ES-I3 (cell line): Measurements from ENCODE around the gene LHFPL3.

Experiments used
- H3K36me3 ChIP-seq: 2 replicates; pipeline ENCODE4 v1.6.1; 2013; ENCODE audit warnings: mild to moderate bottlenecking, low read length, control low read depth, moderate library complexity; ENCODE audit not compliant: insufficient read depth
- H3K4me1 ChIP-seq: 2 replicates; pipeline ENCODE4 v1.6.1; 2013; ENCODE audit warnings: mild to moderate bottlenecking, control low read depth, low read length; ENCODE audit not compliant: insufficient read depth
- H3K9ac ChIP-seq: 2 replicates; pipeline ENCODE4 v1.6.1; 2013; ENCODE audit warnings: low read depth, mild to moderate bottlenecking, low read length, moderate library complexity
- H3K9me3 ChIP-seq: 2 replicates; pipeline ENCODE4 v1.6.1; 2013; ENCODE audit warnings: mild to moderate bottlenecking, low read length, moderate library complexity; ENCODE audit not compliant: control insufficient read depth, insufficient read depth

Gene LHFPL3

GRCh38 chr7:104352736-104353135 lies 24.3 kb downstream of the LHFPL3 start:
- Histone ChIP-seq H3K9ac (no peak overlapping the region), H3K4me1 (no peaks in the 10 kb centered on the region)

GRCh38 chr7:104357166-104357565 lies 28.8 kb downstream of the LHFPL3 start:
- Histone ChIP-seq H3K36me3 (no peaks in the 10 kb centered on the region), H3K9ac (no peak overlapping the region), H3K9me3 (no peaks in the 10 kb centered on the region), H3K4me1 (peaks cover 4% of the 10 kb centered on the region; the same call in 1 of the 2 replicates)

More at GRCh38 chr7:104352736-104353135, 24.3 kb downstream of the LHFPL3 start:
- no peaks in the 10 kb centered on the region for H3K36me3 ChIP-seq
- no peaks in the 10 kb centered on the region for H3K9me3 ChIP-seq

- no peaks in the 10 kb centered on the region for H3K9me3 ChIP-seq
- no peak overlapping the region for H3K9ac ChIP-seq
- peaks cover 6% of the 10 kb centered on the region; the same call in 1 of the 2 replicates for H3K4me1 ChIP-seq
- no peaks in the 10 kb centered on the region for H3K36me3 ChIP-seq
Observed at GRCh38 chr7:104358446-104359132, 30.2 kb downstream of the LHFPL3 start.

GRCh38 chr7:104362756-104363155 lies 34.4 kb downstream of the LHFPL3 start:
- H3K36me3 ChIP-seq: no peaks in the 10 kb centered on the region
- H3K9me3 ChIP-seq: no peaks in the 10 kb centered on the region
- H3K4me1 ChIP-seq: peaks cover 8% of the 10 kb centered on the region; the same call in 1 of the 2 replicates
- H3K9ac ChIP-seq: no peak overlapping the region

GRCh38 chr7:104363355-104363754 lies 35.0 kb downstream of the LHFPL3 start:
- Histone ChIP-seq H3K36me3 (no peaks in the 10 kb centered on the region), H3K4me1 (peaks cover 8% of the 10 kb centered on the region; the same call in 1 of the 2 replicates), H3K9ac (no peak overlapping the region), H3K9me3 (no peaks in the 10 kb centered on the region)

GRCh38 chr7:104366390-104366789 lies 38.0 kb downstream of the LHFPL3 start:
- Histone ChIP-seq H3K36me3 (no peaks in the 10 kb centered on the region), H3K4me1 (peaks cover 5% of the 10 kb centered on the region; the same call in 1 of the 2 replicates), H3K9ac (no peak overlapping the region), H3K9me3 (no peaks in the 10 kb centered on the region)

- H3K4me1 ChIP-seq: peaks cover 5% of the 10 kb centered on the region; the same call in 1 of the 2 replicates
- H3K9ac ChIP-seq: no peak overlapping the region
- no peaks in the 10 kb centered on the region for H3K36me3 ChIP-seq
- H3K9me3 ChIP-seq: no peaks in the 10 kb centered on the region
Observed at GRCh38 chr7:104367926-104368325, 39.5 kb downstream of the LHFPL3 start.

- Histone ChIP-seq H3K9me3 (no peaks in the 10 kb centered on the region), H3K4me1 (no peaks in the 10 kb centered on the region), H3K36me3 (no peaks in the 10 kb centered on the region), H3K9ac (no peak overlapping the region)
Observed at GRCh38 chr7:104371216-104371979, 43.0 kb downstream of the LHFPL3 start.

- H3K9ac ChIP-seq: no peak overlapping the region
- no peaks in the 10 kb centered on the region for H3K36me3 ChIP-seq
- H3K9me3 ChIP-seq: no peaks in the 10 kb centered on the region
- no peaks in the 10 kb centered on the region for H3K4me1 ChIP-seq
Observed at GRCh38 chr7:104371980-104372357, 43.6 kb downstream of the LHFPL3 start.

- Histone ChIP-seq H3K9ac (no peak overlapping the region), H3K9me3 (no peaks in the 10 kb centered on the region; the same call in 1 of the 2 replicates), H3K36me3 (no peaks in the 10 kb centered on the region), H3K4me1 (peaks cover 4% of the 10 kb centered on the region; the same call in 1 of the 2 replicates)
Observed at GRCh38 chr7:104382616-104383015, 54.2 kb downstream of the LHFPL3 start.

- H3K36me3 ChIP-seq: no peaks in the 10 kb centered on the region
- H3K9ac ChIP-seq: no peak overlapping the region
- no peaks in the 10 kb centered on the region; the same call in 1 of the 2 replicates for H3K9me3 ChIP-seq
- peaks cover 4% of the 10 kb centered on the region; the same call in 1 of the 2 replicates for H3K4me1 ChIP-seq
Observed at GRCh38 chr7:104386943-104387342, 58.5 kb downstream of the LHFPL3 start.

GRCh38 chr7:104388222-104388621 lies 59.8 kb downstream of the LHFPL3 start:
- Histone ChIP-seq H3K9me3 (no peaks in the 10 kb centered on the region; the same call in 1 of the 2 replicates), H3K36me3 (no peaks in the 10 kb centered on the region), H3K4me1 (peaks cover 4% of the 10 kb centered on the region; the same call in 1 of the 2 replicates), H3K9ac (no peak overlapping the region)

GRCh38 chr7:104395162-104395561 lies 66.8 kb downstream of the LHFPL3 start:
- H3K4me1 ChIP-seq: no peaks in the 10 kb centered on the region
- H3K9ac ChIP-seq: no peak overlapping the region
- H3K36me3 ChIP-seq: no peaks in the 10 kb centered on the region
- no peaks in the 10 kb centered on the region for H3K9me3 ChIP-seq

GRCh38 chr7:104397442-104397841 lies 69.0 kb downstream of the LHFPL3 start:
- no peaks in the 10 kb centered on the region for H3K36me3 ChIP-seq
- no peaks in the 10 kb centered on the region for H3K9me3 ChIP-seq

GRCh38 chr7:104408371-104408770 lies 80.0 kb downstream of the LHFPL3 start:
- Histone ChIP-seq H3K9me3 (no peaks in the 10 kb centered on the region; the same call in 1 of the 2 replicates), H3K36me3 (no peaks in the 10 kb centered on the region), H3K9ac (no peak overlapping the region), H3K4me1 (no peaks in the 10 kb centered on the region)

More at GRCh38 chr7:104397442-104397841, 69.0 kb downstream of the LHFPL3 start:
- Histone ChIP-seq H3K4me1 (no peaks in the 10 kb centered on the region), H3K9ac (no peak overlapping the region)
